SK-N-SH treated with all-trans-retinoic acid at 6 μM for 48 hours (cell line): Measurements from ENCODE around the gene PGK1.

Experiments
- ARNTL ChIP-seq: fragments of 450-650 bp; formaldehyde crosslinking; IDR thresholded peaks from 2 replicates; pipeline ENCODE4 v1.5.0; 2020; ENCODE audit warnings: low read depth, mild to moderate bottlenecking, moderate library complexity, borderline replicate concordance
- CSDC2 ChIP-seq: fragments of 250-450 bp; sonication (Bioruptor Pico); IDR thresholded peaks from 2 replicates; pipeline ENCODE4 v1.5.0; 2020; ENCODE audit warnings: mild to moderate bottlenecking, moderate library complexity
- GLIS3 ChIP-seq: fragments of 250-450 bp; sonication (Bioruptor Pico); IDR thresholded peaks from 2 replicates; pipeline ENCODE4 v1.5.0; 2020; ENCODE audit warnings: mild to moderate bottlenecking, moderate library complexity
- ISL1 ChIP-seq: fragments of 250-450 bp; sonication (Bioruptor Pico); IDR thresholded peaks from 2 replicates; pipeline ENCODE4 v2.1.2; 2022; ENCODE audit warnings: mild to moderate bottlenecking, moderate library complexity
- SNAI2 ChIP-seq: fragments of 250-450 bp; sonication (Bioruptor Pico); IDR thresholded peaks from 2 replicates; pipeline ENCODE4 v1.5.0; 2020; ENCODE audit warnings: mild to moderate bottlenecking, moderate library complexity
- ZC3H10 ChIP-seq: fragments of 250-450 bp; sonication (Bioruptor Pico); IDR thresholded peaks from 2 replicates; pipeline ENCODE4 v1.5.1; 2021; ENCODE audit warnings: mild to moderate bottlenecking, moderate library complexity
- ZFP3 ChIP-seq: fragments of 250-450 bp; sonication (Bioruptor Pico); IDR thresholded peaks from 2 replicates; pipeline ENCODE4 v1.5.0; 2020; ENCODE audit warnings: mild to moderate bottlenecking, moderate library complexity
- TF ChIP-seq, protein P1 (sequence below): fragments of 250-450 bp; sonication (Bioruptor Pico); IDR thresholded peaks from 2 replicates; pipeline ENCODE4 v1.8.0; 2020; ENCODE audit warnings: mild to moderate bottlenecking, moderate library complexity, borderline replicate concordance
- TF ChIP-seq, protein P2 (sequence below): fragments of 250-450 bp; sonication (Bioruptor Pico); IDR thresholded peaks from 2 replicates; pipeline ENCODE4 v1.8.0; 2021; ENCODE audit warnings: low read depth, mild to moderate bottlenecking, moderate library complexity, borderline replicate concordance

DNA sequence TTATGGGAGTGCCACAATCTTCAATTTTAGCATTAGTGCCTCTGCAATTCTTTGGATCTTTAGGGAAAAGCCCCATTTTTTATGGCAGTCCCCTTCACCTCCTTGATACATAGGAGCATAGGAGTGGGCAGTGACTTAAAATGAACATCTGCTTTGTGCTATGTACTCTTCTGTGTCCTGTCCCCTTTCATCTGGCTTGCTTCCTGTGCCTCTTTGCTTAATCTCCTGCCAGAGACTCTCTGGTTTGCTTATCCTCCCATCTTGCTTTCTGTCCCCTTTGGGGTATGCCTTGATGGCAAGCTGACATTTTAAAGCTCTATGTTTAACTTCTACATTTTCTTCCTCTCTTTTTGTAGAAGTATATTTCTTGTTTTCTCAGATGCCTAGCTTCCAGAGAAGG is 12.3 kb downstream of the PGK1 start:
- TF ChIP-seq CSDC2 (CRISPR knock-in tag) (no peak), SNAI2 (CRISPR knock-in tag) (no peak), ARNTL (no peak), ZC3H10 (CRISPR knock-in tag) (no peak), ZFP3 (CRISPR knock-in tag) (no peak), ISL1 (CRISPR knock-in tag) (no peak), GLIS3 (CRISPR knock-in tag) (no peak)
- TF ChIP-seq, protein P1, sequence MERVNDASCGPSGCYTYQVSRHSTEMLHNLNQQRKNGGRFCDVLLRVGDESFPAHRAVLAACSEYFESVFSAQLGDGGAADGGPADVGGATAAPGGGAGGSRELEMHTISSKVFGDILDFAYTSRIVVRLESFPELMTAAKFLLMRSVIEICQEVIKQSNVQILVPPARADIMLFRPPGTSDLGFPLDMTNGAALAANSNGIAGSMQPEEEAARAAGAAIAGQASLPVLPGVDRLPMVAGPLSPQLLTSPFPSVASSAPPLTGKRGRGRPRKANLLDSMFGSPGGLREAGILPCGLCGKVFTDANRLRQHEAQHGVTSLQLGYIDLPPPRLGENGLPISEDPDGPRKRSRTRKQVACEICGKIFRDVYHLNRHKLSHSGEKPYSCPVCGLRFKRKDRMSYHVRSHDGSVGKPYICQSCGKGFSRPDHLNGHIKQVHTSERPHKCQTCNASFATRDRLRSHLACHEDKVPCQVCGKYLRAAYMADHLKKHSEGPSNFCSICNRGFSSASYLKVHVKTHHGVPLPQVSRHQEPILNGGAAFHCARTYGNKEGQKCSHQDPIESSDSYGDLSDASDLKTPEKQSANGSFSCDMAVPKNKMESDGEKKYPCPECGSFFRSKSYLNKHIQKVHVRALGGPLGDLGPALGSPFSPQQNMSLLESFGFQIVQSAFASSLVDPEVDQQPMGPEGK (CRISPR knock-in tag) = no peak
- TF ChIP-seq, protein P2, sequence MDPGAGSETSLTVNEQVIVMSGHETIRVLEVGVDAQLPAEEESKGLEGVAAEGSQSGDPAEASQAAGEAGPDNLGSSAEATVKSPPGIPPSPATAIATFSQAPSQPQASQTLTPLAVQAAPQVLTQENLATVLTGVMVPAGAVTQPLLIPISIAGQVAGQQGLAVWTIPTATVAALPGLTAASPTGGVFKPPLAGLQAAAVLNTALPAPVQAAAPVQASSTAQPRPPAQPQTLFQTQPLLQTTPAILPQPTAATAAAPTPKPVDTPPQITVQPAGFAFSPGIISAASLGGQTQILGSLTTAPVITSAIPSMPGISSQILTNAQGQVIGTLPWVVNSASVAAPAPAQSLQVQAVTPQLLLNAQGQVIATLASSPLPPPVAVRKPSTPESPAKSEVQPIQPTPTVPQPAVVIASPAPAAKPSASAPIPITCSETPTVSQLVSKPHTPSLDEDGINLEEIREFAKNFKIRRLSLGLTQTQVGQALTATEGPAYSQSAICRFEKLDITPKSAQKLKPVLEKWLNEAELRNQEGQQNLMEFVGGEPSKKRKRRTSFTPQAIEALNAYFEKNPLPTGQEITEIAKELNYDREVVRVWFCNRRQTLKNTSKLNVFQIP = no peak
